Duodenal mucosa (tissue), 2 donors: Measurements from ENCODE around the gene RIMKLB.

Experiments
- H3K27ac ChIP-seq: one replicate; pipeline ENCODE4 v1.7.0; 2013; ENCODE audit warnings: low read depth, low read length
- H3K27me3 ChIP-seq, 2 donors: one replicate each; pipeline ENCODE4 v1.7.0; 2013; ENCODE audit warnings: low read length in 2 of 2, control low read depth in 1 of 2; ENCODE audit not compliant: insufficient read depth in 2 of 2, control insufficient read depth in 1 of 2
- H3K36me3 ChIP-seq, 2 donors: one replicate each; pipeline ENCODE4 v1.7.0; 2013; ENCODE audit warnings: low read length in 2 of 2, control low read depth in 1 of 2; ENCODE audit not compliant: insufficient read depth in 2 of 2, control insufficient read depth in 1 of 2
- H3K4me1 ChIP-seq, 2 donors: one replicate each; pipeline ENCODE4 v1.7.0; 2013; ENCODE audit warnings: low read length in 2 of 2, control low read depth in 1 of 2; ENCODE audit not compliant: insufficient read depth in 2 of 2, control insufficient read depth in 1 of 2
- H3K4me3 ChIP-seq, 2 donors: one replicate each; pipeline ENCODE4 v1.7.0; 2013; ENCODE audit warnings: low read length in 2 of 2, low read depth in 1 of 2
- H3K9ac ChIP-seq, 2 donors: one replicate each; pipeline ENCODE4 v1.7.0; 2013; ENCODE audit warnings: low read length in 2 of 2, low read depth in 1 of 2
- H3K9me3 ChIP-seq, 2 donors: one replicate each; pipeline ENCODE4 v1.7.0; 2013; ENCODE audit warnings: low read length in 2 of 2, control low read depth in 1 of 2; ENCODE audit not compliant: control insufficient read depth in 1 of 2

The RIMKLB gene

GRCh38 chr12:8689681-8690080, 8.1 kb upstream of the RIMKLB start:
- Histone ChIP-seq H3K9ac (no peak overlapping the region), H3K4me3 (no peak overlapping the region), H3K4me1 (peaks cover 5 to 7% of the 10 kb centered on the region in 2 donors), H3K27ac (no peak overlapping the region), H3K27me3 (no peaks in the 10 kb centered on the region), H3K9me3 (no peaks in the 10 kb centered on the region), H3K36me3 (no peaks in the 10 kb centered on the region)

DNA sequence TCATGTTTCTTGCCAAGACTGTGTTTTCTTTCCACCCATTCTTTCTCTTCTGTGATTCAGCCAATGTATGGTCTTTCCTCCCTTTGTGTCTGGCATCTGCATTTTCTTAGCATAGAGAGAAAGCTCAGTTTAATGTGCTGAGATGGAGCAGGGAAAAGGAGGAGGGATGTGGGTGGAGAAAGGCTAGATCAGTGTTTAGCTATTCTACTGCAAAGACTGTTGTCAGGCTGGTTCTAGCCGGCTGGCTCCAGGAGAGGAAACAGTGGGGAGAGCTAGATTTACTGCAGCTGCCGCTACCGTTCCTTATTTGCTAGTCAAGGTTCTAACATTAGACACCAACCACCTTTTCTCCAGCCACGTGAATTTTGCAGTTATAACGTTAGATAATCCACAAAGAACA, 5.2 kb upstream of the RIMKLB start:
- Histone ChIP-seq H3K4me3 (no peak overlapping the region), H3K9ac (no peak overlapping the region), H3K27ac (no peak overlapping the region)

GRCh38 chr12:8695116-8695515, 2.7 kb upstream of the RIMKLB start:
- Histone ChIP-seq H3K4me1 (peaks cover 4 to 7% of the 10 kb centered on the region in 2 donors), H3K27me3 (no peaks in the 10 kb centered on the region), H3K9me3 (no peaks in the 10 kb centered on the region), H3K9ac (no peak overlapping the region), H3K36me3 (no peaks in the 10 kb centered on the region), H3K27ac (no peak overlapping the region), H3K4me3 (no peak overlapping the region)

More for the DNA sequence above, 5.2 kb upstream of the RIMKLB start:
- no peaks in the 10 kb centered on the region for H3K9me3 ChIP-seq
- H3K27me3 ChIP-seq, result no peaks in the 10 kb centered on the region
- H3K4me1 ChIP-seq, result peaks cover 5 to 15% of the 10 kb centered on the region in 2 donors
- no peaks in the 10 kb centered on the region for H3K36me3 ChIP-seq

DNA sequence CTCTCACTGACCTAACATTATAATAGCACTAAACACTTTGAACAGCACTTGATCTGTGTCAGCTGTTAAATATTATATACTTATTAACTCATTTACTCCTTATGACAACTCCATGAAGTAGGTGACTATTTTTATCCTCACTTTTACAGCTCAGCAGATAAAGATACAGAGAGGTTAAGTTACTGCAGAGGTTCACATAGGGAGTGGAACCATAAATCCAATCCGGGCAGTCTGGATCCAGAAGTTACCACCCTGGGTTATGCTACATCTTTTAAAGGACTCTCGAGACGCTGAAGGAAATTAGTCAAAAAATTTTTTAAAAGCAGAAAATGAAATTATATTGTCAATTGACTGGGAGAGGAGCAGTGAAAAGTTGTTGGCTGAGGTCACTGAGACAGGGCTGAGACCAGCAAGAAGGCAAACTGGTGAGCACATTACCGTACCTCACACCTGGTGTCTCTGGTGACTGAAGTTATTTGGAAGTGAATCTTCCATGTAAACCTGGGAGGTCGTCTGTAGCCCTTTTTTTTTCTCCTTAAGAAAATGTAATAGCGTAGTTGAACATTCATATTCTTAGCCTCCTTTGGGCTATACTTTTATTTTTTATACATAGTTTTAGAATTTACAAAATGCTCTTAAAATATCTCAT, 1.2 kb upstream of the RIMKLB start:
- Histone ChIP-seq H3K4me3 (peak overlapping the region; percentile 74 to 80), H3K27me3 (no peaks in the 10 kb centered on the region), H3K36me3 (no peaks in the 10 kb centered on the region), H3K4me1 (peaks cover 4 to 7% of the 10 kb centered on the region in 2 donors), H3K9ac (peak overlapping the region; percentile 70 to 72), H3K27ac (peak overlapping the region; percentile 61), H3K9me3 (no peaks in the 10 kb centered on the region)

GRCh38 chr12:8697120-8697475, 693 bp upstream of the RIMKLB start:
- H3K9ac ChIP-seq, result peak overlapping the region; percentile 70 to 72
- H3K27me3 ChIP-seq, result no peaks in the 10 kb centered on the region
- peak overlapping the region; percentile 61 for H3K27ac ChIP-seq
- peaks cover 4 to 7% of the 10 kb centered on the region in 2 donors for H3K4me1 ChIP-seq
- H3K36me3 ChIP-seq, result no peaks in the 10 kb centered on the region
- H3K4me3 ChIP-seq, result peak overlapping the region; percentile 74 to 80
- H3K9me3 ChIP-seq, result no peaks in the 10 kb centered on the region

- Histone ChIP-seq H3K9ac (peak overlapping the region; percentile 66 to 76), H3K9me3 (no peaks in the 10 kb centered on the region), H3K27me3 (no peaks in the 10 kb centered on the region), H3K27ac (peak overlapping the region; percentile 82), H3K4me3 (peak overlapping the region; percentile 57 to 82), H3K36me3 (no peaks in the 10 kb centered on the region), H3K4me1 (peaks cover 4 to 7% of the 10 kb centered on the region in 2 donors)
These were observed 501 bp downstream of the RIMKLB start for GRCh38 chr12:8698132-8698851.

DNA sequence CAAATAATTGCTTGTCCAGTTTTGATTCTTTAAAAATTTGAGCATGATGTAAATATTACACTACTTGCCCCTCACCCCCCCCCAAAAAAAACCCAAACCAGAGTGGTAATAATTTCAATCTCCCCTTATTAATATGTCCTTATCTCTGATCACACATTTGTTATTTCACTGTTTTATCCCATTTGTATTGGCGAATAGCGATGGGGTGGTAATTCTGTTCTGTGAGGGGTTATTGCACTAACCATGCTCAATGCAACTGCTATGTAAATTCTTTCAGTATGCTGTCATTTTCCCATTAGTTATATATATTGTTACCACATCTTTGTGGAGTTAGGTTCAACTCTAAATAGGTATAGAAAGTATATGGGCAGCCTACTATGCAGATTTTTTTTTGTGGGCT, 1.1 kb downstream of the RIMKLB start:
- peak overlapping the region; percentile 57 to 82 for H3K4me3 ChIP-seq
- no peaks in the 10 kb centered on the region for H3K9me3 ChIP-seq
- no peaks in the 10 kb centered on the region for H3K36me3 ChIP-seq
- H3K27me3 ChIP-seq, result no peaks in the 10 kb centered on the region
- peaks cover 4 to 7% of the 10 kb centered on the region in 2 donors for H3K4me1 ChIP-seq
- peak overlapping the region; percentile 66 to 76 for H3K9ac ChIP-seq
- H3K27ac ChIP-seq, result no peak overlapping the region

GRCh38 chr12:8699714-8700113, 1.9 kb downstream of the RIMKLB start:
- H3K36me3 ChIP-seq, result no peaks in the 10 kb centered on the region
- H3K27me3 ChIP-seq, result no peaks in the 10 kb centered on the region
- no peak overlapping the region for H3K9ac ChIP-seq
- H3K4me1 ChIP-seq, result peaks cover 4 to 7% of the 10 kb centered on the region in 2 donors
- no peak overlapping the region for H3K4me3 ChIP-seq
- no peaks in the 10 kb centered on the region for H3K9me3 ChIP-seq
- H3K27ac ChIP-seq, result no peak overlapping the region

GRCh38 chr12:8701046-8701660, 3.4 kb downstream of the RIMKLB start:
- Histone ChIP-seq H3K9me3 (no peaks in the 10 kb centered on the region), H3K4me3 (no peak overlapping the region), H3K9ac (no peak overlapping the region), H3K27ac (no peak overlapping the region), H3K27me3 (no peaks in the 10 kb centered on the region), H3K4me1 (peaks cover 4 to 7% of the 10 kb centered on the region in 2 donors), H3K36me3 (no peaks in the 10 kb centered on the region)

- no peaks in the 10 kb centered on the region for H3K9me3 ChIP-seq
- no peaks in the 10 kb centered on the region for H3K36me3 ChIP-seq
- no peak overlapping the region for H3K27ac ChIP-seq
- no peak overlapping the region for H3K4me3 ChIP-seq
- H3K9ac ChIP-seq, result no peak overlapping the region
- H3K4me1 ChIP-seq, result peaks cover 0 to 4% of the 10 kb centered on the region in 2 donors
- H3K27me3 ChIP-seq, result no peaks in the 10 kb centered on the region
These were observed 4.4 kb downstream of the RIMKLB start for GRCh38 chr12:8702159-8702558.
